HG03575 (cell line): Measurements from ENCODE around the gene SPATA24.
"Not testable (repeated sequence)": the region's sequence is repeated elsewhere in the genome, so short reads cannot be mapped to it uniquely, and the experiment has no call there.

ENCODE experiments used
- ATAC-seq: cut with Tn5 transposase; IDR thresholded peaks from one replicate; pipeline ENCODE4 v1.9.1; 2021; ENCODE audit not compliant: unreplicated experiment, insufficient number of reproducible peaks, low FRiP score; ENCODE audit errors: extremely low read depth

SPATA24 gene, protein sequence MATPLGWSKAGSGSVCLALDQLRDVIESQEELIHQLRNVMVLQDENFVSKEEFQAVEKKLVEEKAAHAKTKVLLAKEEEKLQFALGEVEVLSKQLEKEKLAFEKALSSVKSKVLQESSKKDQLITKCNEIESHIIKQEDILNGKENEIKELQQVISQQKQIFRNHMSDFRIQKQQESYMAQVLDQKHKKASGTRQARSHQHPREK

DNA sequence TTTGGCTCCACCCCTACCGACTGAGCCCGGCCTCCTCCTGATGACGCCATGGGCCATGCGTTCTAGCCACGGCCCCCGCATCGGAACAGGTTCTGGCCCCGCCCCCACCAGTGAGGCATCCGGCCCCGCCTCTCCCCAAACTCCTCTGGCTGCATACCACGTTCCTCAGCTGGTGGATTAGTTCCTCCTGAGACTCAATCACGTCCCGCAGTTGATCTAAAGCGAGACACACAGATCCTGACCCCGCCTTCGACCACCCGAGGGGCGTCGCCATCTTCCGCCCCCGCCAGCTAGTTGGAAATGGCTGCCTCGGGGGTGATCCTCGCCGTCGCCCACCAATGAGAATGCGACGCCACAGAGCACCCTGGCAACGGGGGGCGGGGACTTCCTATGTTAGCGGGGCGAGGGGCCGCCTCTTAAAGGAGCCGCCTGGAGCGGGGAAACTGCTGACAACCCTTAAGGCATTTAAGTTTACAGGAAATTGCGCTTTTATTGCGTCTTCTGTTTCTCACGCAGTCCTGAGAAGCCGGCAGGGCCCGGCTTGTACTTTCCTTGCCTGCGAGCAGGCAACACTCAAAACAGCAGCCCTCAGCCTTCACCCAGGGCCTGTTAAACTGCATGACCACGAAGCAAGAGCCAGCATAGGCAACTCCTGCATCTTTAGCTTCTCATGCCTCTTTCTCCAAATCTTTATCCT lies at the start of gene SPATA24:
TSS of gene SPATA24 (minus strand) at position 303 of the 697 bp plus-strand sequence. CDS start at position 274, 29 bp downstream.
- peak; percentile 67 for ATAC-seq

- no peak for ATAC-seq
These were observed 48.2 kb upstream of the SPATA24 start for GRCh38 chr5:139451878-139452660.

GRCh38 chr5:139451176-139451575 lies 47.3 kb upstream of the SPATA24 start:
- no peak for ATAC-seq

DNA sequence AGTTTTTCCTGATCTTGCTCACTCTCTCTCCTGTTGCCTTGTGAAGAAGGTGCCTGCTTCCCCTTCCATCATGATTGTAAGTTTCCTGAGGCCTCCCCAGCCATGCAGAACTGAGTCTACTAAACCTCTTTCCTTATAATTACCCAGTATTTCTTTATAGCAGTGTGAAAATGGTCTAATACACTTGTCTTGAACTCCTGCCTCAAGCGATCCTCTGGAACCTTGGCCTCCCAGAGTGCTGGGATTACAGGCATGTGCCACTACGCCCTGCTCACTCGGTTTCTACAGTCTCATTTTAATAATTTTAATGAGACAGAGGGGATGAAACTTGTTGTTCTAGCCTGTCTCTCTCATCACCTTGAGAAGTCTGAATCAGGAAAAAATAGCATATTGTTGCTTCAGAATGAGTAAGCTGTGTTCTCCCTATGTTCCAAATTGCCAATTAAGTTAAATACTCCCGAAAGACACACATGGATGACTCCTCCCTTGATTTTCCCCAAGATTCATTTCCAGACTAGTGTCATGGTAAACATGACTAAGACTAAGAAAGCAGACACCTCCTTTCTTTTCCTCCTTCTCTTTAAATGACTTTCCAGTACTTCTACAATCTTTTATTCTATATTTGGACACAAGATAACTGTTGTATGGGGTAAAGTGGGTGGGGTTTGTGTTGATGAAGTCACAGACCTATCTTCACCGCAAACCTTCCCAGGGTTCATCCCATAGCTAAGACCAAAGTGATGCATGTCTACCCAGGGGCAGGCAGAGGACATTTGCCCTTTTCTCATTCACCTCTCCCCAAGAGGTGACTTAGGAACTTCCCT lies 43.3 kb upstream of the SPATA24 start:
- ATAC-seq = no peak

DNA sequence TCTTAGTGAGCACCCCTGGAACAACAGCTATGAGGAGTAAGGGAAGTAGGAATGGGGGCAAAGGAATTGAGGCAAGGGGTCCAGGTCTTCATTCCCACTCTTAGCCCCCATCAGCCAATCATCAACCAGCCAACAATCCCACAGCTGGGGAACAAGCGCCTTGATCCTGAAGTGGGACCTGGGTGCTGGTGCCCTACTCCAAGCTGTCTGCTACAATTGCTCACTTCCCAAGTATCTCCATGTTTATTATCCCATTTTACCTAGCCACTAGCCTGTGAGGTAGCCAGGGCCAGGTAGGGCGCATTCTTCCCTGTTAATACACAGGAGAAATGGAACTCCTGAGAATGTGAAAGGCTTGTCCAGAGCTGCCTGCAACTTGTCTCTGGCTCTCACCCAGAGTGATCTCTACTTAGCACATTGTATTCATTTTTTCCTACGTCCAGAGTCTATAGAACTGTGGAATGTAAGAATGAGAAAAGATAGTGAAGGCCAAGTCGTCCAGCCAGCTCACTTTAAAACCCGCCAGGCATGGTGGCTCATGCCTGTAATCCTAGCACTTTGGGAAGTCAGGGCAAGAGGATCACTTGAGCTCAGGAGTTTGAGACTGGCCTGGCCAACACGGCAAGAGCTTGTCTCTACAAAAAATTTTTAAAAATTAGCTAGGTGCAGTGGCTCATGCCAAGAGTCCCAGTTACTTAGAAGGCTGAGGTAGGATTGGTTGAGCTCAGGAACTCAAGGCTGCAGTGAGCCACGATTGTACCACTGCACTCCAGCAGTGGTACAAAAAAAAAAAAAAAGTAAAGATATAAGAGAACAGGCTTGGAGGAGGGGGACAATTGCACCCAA lies 41.7 kb upstream of the SPATA24 start:
- no peak for ATAC-seq

DNA sequence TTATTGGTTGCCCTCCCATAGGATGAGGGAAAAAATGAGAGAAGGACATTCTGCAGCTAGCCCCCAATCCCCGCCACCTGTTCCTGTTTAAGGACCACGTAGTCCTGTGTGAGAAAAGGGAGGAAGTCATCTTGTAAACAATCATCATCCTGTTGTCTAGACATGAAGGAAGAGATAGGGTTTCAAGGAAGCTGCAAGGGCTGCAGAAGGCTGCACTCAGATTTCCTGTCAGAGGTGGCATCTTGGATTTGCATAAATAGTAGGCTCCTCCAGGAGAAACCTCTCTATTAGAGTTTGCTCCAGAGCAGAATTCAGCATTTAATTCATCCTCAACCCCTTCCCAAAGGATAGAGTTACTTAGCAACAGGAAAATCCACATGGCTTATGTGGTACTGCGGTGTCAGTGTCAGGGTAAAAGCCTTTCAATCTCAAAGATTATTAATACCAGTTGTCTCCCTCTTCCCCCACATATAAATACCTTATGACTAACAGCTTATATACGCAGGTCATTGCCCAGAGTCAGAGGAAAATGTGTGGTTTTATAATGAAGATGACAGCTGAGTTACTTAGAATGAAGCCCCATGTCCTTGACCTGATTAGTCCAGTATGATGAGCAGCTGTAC lies 40.1 kb upstream of the SPATA24 start:
- no peak for ATAC-seq

GRCh38 chr5:139440416-139440815 lies 36.5 kb upstream of the SPATA24 start:
- not testable (repeated sequence) for ATAC-seq

DNA sequence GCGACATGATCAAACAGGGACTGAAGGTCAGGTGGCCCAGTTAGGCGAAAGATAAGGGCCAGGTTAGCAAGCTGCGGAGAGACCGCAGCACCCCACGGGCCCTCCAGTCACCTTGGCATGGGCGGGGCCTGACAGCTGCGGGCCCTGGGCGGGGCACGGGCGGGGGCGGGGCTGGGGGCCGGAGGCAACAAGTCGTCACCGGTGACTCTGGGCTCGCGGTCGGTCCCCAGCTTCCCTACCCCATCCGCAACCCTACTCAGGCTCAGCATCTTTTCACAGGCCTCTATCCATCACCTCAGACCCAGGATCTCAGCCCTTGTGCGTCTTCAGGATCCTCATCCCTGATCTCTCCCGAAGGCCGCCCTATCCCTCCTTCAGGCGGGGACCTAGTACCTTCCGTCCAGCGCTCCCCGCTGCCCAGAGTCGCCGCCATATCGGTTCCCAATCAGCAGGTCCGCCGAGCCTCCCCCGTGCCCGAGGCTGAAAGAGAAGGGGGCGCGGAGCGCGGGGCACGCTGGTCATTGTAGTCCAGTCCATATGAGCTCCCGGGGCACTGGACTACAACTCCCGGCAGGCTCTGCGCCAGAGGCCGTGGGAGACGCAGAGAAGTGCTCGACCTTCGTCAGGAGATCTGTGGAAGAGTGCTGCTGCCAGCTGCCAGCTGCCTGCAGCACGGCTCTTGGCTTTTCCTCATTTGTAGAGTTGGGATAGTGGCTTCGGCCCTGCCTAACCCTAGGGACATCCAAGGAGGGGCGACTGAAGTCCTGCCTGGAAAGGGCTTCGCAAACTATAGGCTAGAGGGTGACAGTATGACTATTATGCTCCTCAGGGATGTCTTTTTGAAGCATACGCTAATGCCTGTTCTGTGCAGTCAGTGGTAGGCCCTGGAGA lies 35.4 kb upstream of the SPATA24 start, which contains the start of gene DNAJC18:
TSS of gene DNAJC18 (minus strand) at position 513 of the 891 bp plus-strand sequence. CDS start at position 433, 80 bp downstream.
- ATAC-seq = peak; percentile 51

GRCh38 chr5:139438707-139439012 lies 34.8 kb upstream of the SPATA24 start:
- ATAC-seq = no peak

DNA sequence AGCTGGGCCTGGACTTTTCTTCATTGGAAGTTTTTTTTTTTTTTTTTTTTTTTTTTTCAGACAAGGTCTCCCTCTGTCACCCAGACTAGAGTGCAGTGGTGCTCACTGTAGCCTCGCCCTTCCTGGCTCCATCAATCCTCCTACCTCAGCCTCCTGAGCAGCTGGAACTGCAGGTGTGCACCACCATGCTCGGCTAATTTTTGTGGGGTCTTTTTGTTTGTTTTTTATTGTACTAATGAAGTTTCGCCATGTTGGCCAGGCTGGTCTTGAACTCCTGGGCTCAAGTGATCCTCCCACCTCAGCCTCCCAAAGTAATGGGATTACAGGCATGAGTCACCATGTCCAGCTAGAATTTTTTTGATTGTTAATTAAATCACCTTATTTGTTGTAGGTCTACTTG lies 31.8 kb upstream of the SPATA24 start:
- ATAC-seq = no peak

DNA sequence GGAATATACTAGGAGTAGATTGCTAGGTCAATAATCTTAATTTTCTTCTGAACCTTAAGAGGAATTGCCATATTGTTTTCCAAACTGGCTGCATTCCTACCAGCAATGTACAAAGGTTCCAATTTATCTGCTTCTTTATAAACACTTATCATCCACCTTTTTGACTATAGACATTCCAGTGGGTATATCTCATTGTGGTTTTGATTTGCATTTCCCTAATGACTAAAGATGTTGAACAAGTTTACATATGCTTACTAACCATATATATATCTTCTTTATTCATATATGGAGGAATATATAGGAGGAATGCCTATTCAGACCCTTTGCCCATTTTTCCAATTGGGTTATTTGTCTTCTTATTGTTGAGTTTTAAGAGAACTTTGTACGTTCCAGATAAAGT lies 27.8 kb upstream of the SPATA24 start:
- ATAC-seq = no peak

DNA sequence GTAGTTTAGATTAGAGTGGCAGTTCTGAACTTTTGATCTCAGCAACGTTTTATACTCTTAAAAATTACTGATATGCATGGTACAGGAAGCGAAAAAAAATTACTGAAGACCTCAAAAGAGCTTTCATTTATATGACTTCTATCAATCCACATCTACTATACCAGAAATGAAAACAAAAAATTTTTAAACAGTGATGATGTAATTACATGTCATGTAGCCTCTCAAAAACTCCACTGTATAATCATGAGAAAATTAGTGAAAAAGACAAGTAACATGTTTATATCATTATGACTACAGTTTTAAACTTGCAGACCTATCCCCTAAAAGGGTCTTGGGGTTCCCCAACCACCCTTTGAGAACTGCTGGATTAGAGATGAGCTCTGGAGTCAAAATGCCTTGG lies 26.1 kb upstream of the SPATA24 start:
- no peak for ATAC-seq

DNA sequence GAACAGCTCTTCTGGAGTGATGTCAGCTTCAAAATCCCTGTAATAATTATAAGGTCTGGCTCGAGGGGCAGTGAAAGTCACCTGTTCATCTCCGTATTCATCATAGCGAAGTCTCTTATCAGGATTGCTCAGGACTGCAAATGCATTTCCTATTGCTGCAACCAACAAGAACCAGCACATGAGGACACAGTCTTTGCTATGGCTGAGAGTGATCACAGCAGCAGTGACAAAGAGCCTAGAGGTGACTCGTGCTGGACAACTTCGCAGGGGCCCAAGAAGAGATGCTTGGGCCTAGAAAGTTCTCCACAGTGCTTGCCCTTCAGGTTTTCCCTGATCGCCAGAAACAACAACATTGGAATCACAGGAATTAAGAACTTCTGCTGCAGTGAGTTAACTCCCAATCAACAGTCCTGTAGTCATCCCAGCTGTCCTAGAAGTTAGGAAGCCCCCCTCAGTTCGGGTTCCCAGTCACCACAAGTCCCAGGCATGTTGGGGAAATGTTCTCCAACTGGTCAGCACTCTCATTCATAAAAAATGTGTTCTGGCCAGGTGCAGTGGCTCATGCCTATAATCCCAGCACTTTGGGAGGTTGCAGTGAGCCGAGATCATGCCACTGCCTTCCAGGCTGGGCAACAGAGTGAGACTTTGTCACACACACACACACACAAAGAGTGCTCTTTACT lies 22.5 kb upstream of the SPATA24 start:
- ATAC-seq = no peak

GRCh38 chr5:139425497-139425896 lies 21.6 kb upstream of the SPATA24 start:
- ATAC-seq = no peak

DNA sequence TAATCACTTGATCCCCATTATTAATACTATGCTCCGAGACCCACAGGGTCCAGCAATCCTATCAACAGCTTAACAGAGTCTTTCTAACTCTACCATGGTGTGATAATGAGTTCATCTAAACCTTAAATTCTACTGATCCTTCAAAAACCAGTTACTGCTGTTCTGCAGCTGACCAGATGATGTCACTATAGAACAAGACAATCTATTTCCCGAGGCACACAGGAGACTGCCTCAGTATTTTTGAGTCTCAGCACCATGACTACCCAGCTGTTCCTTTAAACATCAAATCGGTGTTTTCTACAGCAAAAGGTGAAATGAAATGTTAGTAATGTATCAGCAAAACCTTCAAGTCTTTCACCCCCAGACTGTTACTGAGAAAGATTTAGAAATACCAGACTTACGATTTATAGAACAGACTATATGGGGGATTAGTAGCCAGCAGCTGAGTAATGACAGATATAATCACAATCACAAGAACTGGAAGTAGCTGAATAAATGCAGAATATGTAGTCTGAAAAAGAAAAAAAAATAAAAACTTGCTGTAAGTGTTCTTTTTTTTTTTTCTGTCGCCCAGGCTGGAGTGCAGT lies 18.5 kb upstream of the SPATA24 start:
- no peak for ATAC-seq
